ENCODE results near the gene ISOC1. TPM values are rescaled to one million over a fixed set of nuclear protein-coding genes. Genes with fewer than 3 reads are reported as not detected.

Gene ISOC1
- total RNA-seq, 1 donor from 2014 or later: 22.6 TPM

DNA sequence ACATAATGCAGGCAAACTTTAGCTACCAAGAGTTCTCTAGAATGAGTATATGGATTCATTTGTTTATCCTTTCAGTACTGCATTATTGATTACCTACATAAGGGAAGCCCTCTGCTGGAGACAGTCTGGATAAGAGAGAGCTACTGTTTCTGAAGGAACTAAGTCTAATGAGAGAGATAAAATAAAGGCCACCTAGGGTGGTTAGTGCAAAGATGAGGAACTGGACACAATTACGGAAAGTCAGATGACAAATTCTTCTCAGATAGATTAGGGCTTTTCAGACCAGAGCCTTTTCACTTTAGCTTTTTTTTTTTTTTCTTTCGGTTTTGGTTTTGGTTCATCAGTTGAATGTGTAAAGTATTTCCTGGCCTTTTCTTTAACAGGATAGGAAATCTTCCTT, 31.3 kb downstream of the ISOC1 start:
- DNase-seq (ENCODE audit: low spot score): no peak

DNA sequence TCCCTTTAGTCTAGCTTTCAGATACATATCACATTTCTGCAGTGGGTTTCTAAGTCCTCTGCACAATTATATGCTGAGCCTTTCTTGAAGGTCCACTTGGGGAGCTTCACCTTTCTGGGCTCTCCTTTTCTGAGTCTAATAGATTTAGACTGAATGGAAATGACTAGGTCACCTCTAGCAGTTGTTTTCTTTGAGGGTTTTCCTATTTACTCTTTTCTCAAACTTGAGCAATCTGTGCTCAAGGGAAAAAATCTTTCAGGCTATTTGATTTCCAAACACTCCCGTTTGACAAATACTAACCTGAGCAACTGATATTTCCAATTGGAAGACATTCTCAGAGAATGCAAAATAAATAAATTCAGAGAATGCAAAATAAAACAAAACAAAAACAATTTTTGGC, 39.0 kb downstream of the ISOC1 start:
- DNase-seq (ENCODE audit: low spot score): no peak

- no peak for DNase-seq (ENCODE audit: low spot score)
Observed at GRCh38 chr5:129135633-129136032, 41.1 kb downstream of the ISOC1 start.

GRCh38 chr5:129137637-129138036, 43.1 kb downstream of the ISOC1 start:
- DNase-seq (ENCODE audit: low spot score): no peak

DNA sequence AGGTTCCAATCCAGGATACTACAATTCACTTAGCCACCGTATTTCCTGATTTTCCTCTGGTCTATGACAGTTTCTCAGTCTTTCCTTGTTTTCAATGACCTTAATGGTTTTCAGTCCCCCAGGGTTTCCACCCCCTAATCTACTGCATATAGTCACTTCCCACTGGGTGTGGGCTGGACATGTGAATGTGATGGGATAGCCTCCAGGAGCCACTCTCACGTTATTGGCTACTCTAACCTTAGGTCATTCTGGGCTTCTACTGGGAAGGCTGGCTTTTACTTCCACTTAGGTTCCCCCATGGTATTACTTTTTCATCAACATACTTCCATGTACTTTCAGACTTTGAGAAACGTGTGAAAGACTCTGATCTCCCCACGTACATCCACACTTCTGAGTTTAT, 46.5 kb downstream of the ISOC1 start:
- DNase-seq (ENCODE audit: low spot score): no peak

GRCh38 chr5:129141696-129142095, 47.1 kb downstream of the ISOC1 start:
- no peak for DNase-seq (ENCODE audit: low spot score)

GRCh38 chr5:129155876-129156275, 61.3 kb downstream of the ISOC1 start:
- no peak for DNase-seq (ENCODE audit: low spot score)

GRCh38 chr5:129161830-129162229, 67.3 kb downstream of the ISOC1 start:
- DNase-seq (ENCODE audit: low spot score): no peak

Small RNA genes lying within 50 kb of the gene (microRNA-seq; reads per million reads assigned to microRNA genes)
- not detected for gene MIR4633 (ENCODE audit: borderline number of aligned reads)

Other genes with a start within 250 kb of the ISOC1 start
- gene SLC27A6, start 129.3 kb upstream of the ISOC1 start, total RNA-seq: not detected